Astrocyte (in vitro differentiated cells and primary cell): ENCODE measurements around the gene SEPTIN3. TPM values are rescaled to one million over a fixed set of nuclear protein-coding genes. Genes with fewer than 3 reads are reported as not detected.

Source experiments
- DNase-seq: peaks from one replicate; pipeline ENCODE4 v3.0.0-alpha.2; 2010; ENCODE audit warnings: low read depth
- FAIRE-seq: peaks from 2 replicates; lab custom pipeline; 2011; peaks lifted over from hg19 to GRCh38; lab: Jason Lieb, UNC
- H2AFZ ChIP-seq: 2 replicates; pipeline ENCODE4 v1.6.0; 2012; ENCODE audit warnings: low read depth, low read length, inconsistent platforms
- H3K27ac ChIP-seq: 2 replicates; pipeline ENCODE4 v1.5.1; 2011; ENCODE audit warnings: low read depth, low read length, inconsistent platforms
- H3K27me3 ChIP-seq: 2 replicates; pipeline ENCODE4 v1.6.0; 2011; ENCODE audit warnings: low read length, inconsistent platforms; ENCODE audit not compliant: insufficient read depth
- H3K36me3 ChIP-seq: 2 replicates; pipeline ENCODE4 v1.5.1; 2011; ENCODE audit warnings: low read length, inconsistent platforms; ENCODE audit not compliant: insufficient read depth
- H3K4me1 ChIP-seq: 2 replicates; pipeline ENCODE4 v1.5.1; 2011; ENCODE audit warnings: low read length, inconsistent platforms; ENCODE audit not compliant: insufficient read depth
- H3K4me2 ChIP-seq: 2 replicates; pipeline ENCODE4 v1.6.0; 2012; ENCODE audit warnings: low read length, inconsistent platforms
- H3K4me3 ChIP-seq: 2 replicates; pipeline ENCODE4 v1.5.1; 2011; ENCODE audit warnings: low read depth, mild to moderate bottlenecking, low read length, inconsistent platforms; ENCODE audit not compliant: insufficient read depth
- H3K79me2 ChIP-seq: 2 replicates; pipeline ENCODE4 v1.6.0; 2012; ENCODE audit warnings: mild to moderate bottlenecking, low read length, inconsistent platforms; ENCODE audit not compliant: insufficient read depth
- H3K9ac ChIP-seq: 2 replicates; pipeline ENCODE4 v1.6.0; 2012; ENCODE audit warnings: mild to moderate bottlenecking, low read length, inconsistent platforms
- H3K9me3 ChIP-seq: 2 replicates; pipeline ENCODE4 v1.5.1; 2012; ENCODE audit warnings: low read depth, mild to moderate bottlenecking, low read length, inconsistent platforms; ENCODE audit not compliant: insufficient read depth
- H4K20me1 ChIP-seq: 2 replicates; pipeline ENCODE4 v1.6.0; 2012; ENCODE audit warnings: low read length, inconsistent platforms; ENCODE audit not compliant: insufficient read depth
- H3K27ac Mint-ChIP-seq: one replicate; pipeline ENCODE4 v1.8.0; 2021; ENCODE audit warnings: mild to moderate bottlenecking, mixed read lengths; ENCODE audit not compliant: unreplicated experiment
- H3K27me3 Mint-ChIP-seq: one replicate; pipeline ENCODE4 v1.8.0; 2021; ENCODE audit warnings: low read depth, mixed read lengths; ENCODE audit not compliant: unreplicated experiment
- H3K36me3 Mint-ChIP-seq: one replicate; pipeline ENCODE4 v1.8.0; 2021; ENCODE audit warnings: low read depth, mixed read lengths; ENCODE audit not compliant: unreplicated experiment
- H3K4me1 Mint-ChIP-seq: one replicate; pipeline ENCODE4 v1.8.0; 2021; ENCODE audit warnings: low read depth, mixed read lengths; ENCODE audit not compliant: unreplicated experiment
- H3K4me3 Mint-ChIP-seq: one replicate; pipeline ENCODE4 v1.8.0; 2021; ENCODE audit warnings: mild to moderate bottlenecking, moderate library complexity, mixed read lengths; ENCODE audit not compliant: unreplicated experiment
- H3K9me3 Mint-ChIP-seq: one replicate; pipeline ENCODE4 v1.8.0; 2021; ENCODE audit warnings: mild to moderate bottlenecking, mixed read lengths; ENCODE audit not compliant: unreplicated experiment
- EZH2 ChIP-seq: IDR thresholded peaks from 2 replicates; pipeline ENCODE4 v1.6.1; 2012; ENCODE audit warnings: mild to moderate bottlenecking, low read length, inconsistent platforms; ENCODE audit not compliant: insufficient read depth
- total RNA-seq: library from RNA; stranded (reverse); gene quantifications from 2 replicates; pipeline ENCODE4 v1.2.1, GENCODE V29; 2021
- TF ChIP-seq, protein P1 (sequence below): IDR thresholded peaks from 2 replicates; pipeline ENCODE4 v1.5.1; 2011; ENCODE audit warnings: low read depth, mild to moderate bottlenecking, inconsistent platforms, low read length, moderate library complexity; ENCODE audit not compliant: insufficient read depth

SEPTIN3 gene
- total RNA-seq, 1 donor from 2014 or later, result 0.52 TPM

DNA sequence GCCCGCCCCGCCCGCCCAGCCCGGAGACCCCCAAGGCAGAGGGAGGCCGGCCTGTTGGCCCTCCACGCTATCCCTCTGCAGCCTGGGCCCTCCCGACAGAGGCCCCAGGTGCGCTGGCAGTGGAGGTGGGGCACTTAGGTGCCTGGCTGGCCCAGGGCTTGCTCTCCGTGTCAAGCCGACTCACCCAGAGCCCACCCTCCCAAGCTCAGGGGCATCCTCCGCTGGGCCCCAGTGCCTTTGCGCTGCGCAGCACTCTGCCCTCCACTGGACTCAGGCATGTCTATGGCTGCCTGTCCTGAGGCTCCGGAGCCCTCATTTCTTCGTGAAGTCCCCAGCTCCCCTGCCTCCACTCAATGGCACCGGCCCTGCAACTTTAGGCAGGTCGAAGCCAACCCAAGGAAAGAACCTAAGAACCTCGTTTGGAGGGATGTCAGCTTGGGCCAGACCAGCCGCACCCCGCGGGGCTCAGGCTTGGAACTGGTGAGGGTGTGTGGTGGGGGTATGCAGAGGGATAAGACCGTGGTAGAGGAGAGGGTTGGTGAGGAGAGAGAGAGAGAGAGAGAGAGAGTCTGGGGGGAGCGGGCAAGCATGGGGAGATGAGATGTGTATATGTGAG lies 11.2 kb upstream of the SEPTIN3 start:
- H3K27ac Mint-ChIP-seq, result no peak overlapping the region
- Histone ChIP-seq H3K79me2 (no peaks in the 10 kb centered on the region), H2AFZ (peak overlapping the region; percentile 57), H3K9me3 (no peaks in the 10 kb centered on the region), H3K9ac (no peak overlapping the region), H3K27ac (no peak overlapping the region), H4K20me1 (no peaks in the 10 kb centered on the region), H3K4me2 (peak overlapping the region; percentile 61), H3K27me3 (no peaks in the 10 kb centered on the region), H3K4me3 (no peak overlapping the region), H3K36me3 (no peaks in the 10 kb centered on the region), H3K4me1 (peaks cover 2% of the 10 kb centered on the region)
- H3K36me3 Mint-ChIP-seq, result no peaks in the 10 kb centered on the region
- H3K9me3 Mint-ChIP-seq, result no peaks in the 10 kb centered on the region
- no peaks in the 10 kb centered on the region for H3K4me1 Mint-ChIP-seq
- TF ChIP-seq, protein P1, sequence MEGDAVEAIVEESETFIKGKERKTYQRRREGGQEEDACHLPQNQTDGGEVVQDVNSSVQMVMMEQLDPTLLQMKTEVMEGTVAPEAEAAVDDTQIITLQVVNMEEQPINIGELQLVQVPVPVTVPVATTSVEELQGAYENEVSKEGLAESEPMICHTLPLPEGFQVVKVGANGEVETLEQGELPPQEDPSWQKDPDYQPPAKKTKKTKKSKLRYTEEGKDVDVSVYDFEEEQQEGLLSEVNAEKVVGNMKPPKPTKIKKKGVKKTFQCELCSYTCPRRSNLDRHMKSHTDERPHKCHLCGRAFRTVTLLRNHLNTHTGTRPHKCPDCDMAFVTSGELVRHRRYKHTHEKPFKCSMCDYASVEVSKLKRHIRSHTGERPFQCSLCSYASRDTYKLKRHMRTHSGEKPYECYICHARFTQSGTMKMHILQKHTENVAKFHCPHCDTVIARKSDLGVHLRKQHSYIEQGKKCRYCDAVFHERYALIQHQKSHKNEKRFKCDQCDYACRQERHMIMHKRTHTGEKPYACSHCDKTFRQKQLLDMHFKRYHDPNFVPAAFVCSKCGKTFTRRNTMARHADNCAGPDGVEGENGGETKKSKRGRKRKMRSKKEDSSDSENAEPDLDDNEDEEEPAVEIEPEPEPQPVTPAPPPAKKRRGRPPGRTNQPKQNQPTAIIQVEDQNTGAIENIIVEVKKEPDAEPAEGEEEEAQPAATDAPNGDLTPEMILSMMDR, result no peak
- no peak for TF ChIP-seq EZH2
- FAIRE-seq (no peak), DNase-seq (no peak)
- peaks cover 8% of the 10 kb centered on the region for H3K27me3 Mint-ChIP-seq
- no peak overlapping the region for H3K4me3 Mint-ChIP-seq

DNA sequence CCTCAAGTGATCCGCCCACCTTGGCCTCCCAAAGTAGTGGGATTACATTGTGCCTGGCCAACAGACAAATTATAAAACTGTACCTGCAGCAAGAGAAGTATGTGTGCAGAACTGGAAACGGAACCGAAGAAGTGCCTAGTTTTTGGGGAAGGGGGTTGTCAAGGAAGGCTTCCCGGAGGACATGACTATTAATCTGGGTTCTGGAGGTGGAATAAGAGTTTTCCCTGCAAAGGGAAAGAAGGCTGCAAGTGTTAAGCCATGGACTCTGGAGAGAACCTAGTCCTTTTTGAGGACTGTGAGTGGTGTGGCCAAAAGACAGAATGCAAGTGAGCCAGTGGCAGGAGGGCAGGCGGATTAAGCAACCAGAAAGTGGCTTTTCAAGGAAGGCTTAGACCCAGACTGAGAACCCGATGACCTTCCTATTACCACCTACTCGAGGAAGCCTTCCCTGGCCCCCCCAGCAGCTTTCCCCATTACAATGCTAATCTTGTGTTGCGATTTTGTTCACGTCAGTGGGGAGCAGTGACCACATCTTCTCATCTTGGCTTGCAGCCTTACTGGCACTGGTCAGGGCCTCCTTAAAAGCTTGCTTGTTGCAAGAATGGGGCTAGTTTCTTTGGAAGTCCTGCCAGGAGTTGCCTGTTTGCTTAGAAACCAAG lies 5.7 kb upstream of the SEPTIN3 start:
- Mint-ChIP-seq H3K27ac (peak overlapping the region; percentile 14), H3K4me1 (peaks cover 5% of the 10 kb centered on the region), H3K4me3 (no peak overlapping the region), H3K9me3 (no peaks in the 10 kb centered on the region), H3K27me3 (peaks cover 18% of the 10 kb centered on the region), H3K36me3 (no peaks in the 10 kb centered on the region)
- H3K27me3 ChIP-seq, result no peaks in the 10 kb centered on the region
- H2AFZ ChIP-seq, result no peak overlapping the region
- no peaks in the 10 kb centered on the region for H4K20me1 ChIP-seq
- H3K36me3 ChIP-seq, result no peaks in the 10 kb centered on the region
- no peaks in the 10 kb centered on the region for H3K9me3 ChIP-seq
- no peak overlapping the region for H3K27ac ChIP-seq
- FAIRE-seq (no peak), DNase-seq (peak; percentile 58)
- no peak overlapping the region for H3K9ac ChIP-seq
- H3K4me3 ChIP-seq, result no peak overlapping the region
- TF ChIP-seq, protein P1, result no peak
- no peak for TF ChIP-seq EZH2
- peaks cover 5% of the 10 kb centered on the region for H3K4me1 ChIP-seq
- H3K79me2 ChIP-seq, result no peaks in the 10 kb centered on the region
- no peak overlapping the region for H3K4me2 ChIP-seq

DNA sequence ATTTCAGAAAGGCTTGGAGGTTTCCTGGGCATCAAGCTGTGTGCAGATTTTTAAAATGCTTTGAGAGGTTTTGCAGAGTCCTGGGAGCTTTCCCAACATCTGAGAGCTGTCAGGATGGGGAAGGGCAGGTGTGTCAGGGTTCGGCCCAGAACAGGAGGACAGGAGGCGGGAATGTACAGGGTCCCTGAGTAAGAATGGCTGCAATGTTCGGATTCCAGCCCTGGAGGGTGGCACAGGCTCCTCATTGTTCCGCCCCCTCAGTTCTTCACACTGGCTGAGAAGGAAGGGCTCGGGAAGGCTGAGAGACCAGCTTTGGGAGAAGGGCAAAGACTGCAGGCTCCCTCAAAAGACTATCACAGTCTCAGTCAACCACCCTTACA lies 5.1 kb upstream of the SEPTIN3 start:
- peaks cover 16% of the 10 kb centered on the region for H3K27me3 Mint-ChIP-seq
- no peak overlapping the region for H2AFZ ChIP-seq
- H3K4me1 Mint-ChIP-seq, result peaks cover 5% of the 10 kb centered on the region
- H3K36me3 ChIP-seq, result no peaks in the 10 kb centered on the region
- FAIRE-seq (no peak), DNase-seq (no peak)
- H3K27ac Mint-ChIP-seq, result no peak overlapping the region
- H4K20me1 ChIP-seq, result no peaks in the 10 kb centered on the region
- H3K9me3 ChIP-seq, result no peaks in the 10 kb centered on the region
- H3K4me1 ChIP-seq, result peaks cover 5% of the 10 kb centered on the region
- no peaks in the 10 kb centered on the region for H3K9me3 Mint-ChIP-seq
- H3K27ac ChIP-seq, result no peak overlapping the region
- TF ChIP-seq, protein P1, result no peak
- no peak for TF ChIP-seq EZH2
- H3K4me3 ChIP-seq, result no peak overlapping the region
- no peak overlapping the region for H3K4me2 ChIP-seq
- no peaks in the 10 kb centered on the region for H3K36me3 Mint-ChIP-seq
- H3K4me3 Mint-ChIP-seq, result no peak overlapping the region
- no peaks in the 10 kb centered on the region for H3K79me2 ChIP-seq
- no peaks in the 10 kb centered on the region for H3K27me3 ChIP-seq
- H3K9ac ChIP-seq, result no peak overlapping the region
